HepG2 (cell line): ENCODE measurements around the gene P3H4. TPM values are rescaled to one million over a fixed set of nuclear protein-coding genes. Genes with fewer than 3 reads are reported as not detected.

Source experiments
- ATF3 ChIP-seq: sonication (generic); formaldehyde crosslinking; IDR thresholded peaks from 2 replicates; pipeline ENCODE4 v1.4.0; 2020; ENCODE audit warnings: missing genetic modification reagents
- BRCA1 ChIP-seq: sonication (generic); formaldehyde crosslinking; IDR thresholded peaks from 2 replicates; pipeline ENCODE4 v1.4.0; 2020; ENCODE audit warnings: missing genetic modification reagents
- FOSL2 ChIP-seq: sonication (generic); formaldehyde crosslinking; IDR thresholded peaks from 2 replicates; pipeline ENCODE4 v1.4.0; 2020; ENCODE audit warnings: missing genetic modification reagents
- FOXK1 ChIP-seq: sonication (generic); formaldehyde crosslinking; IDR thresholded peaks from 2 replicates; pipeline ENCODE4 v1.4.0; 2020; ENCODE audit warnings: low read depth, missing genetic modification reagents, borderline replicate concordance
- HOXA7 ChIP-seq: sonication (generic); formaldehyde crosslinking; IDR thresholded peaks from 2 replicates; pipeline ENCODE4 v1.8.1; 2022; ENCODE audit warnings: mild to moderate bottlenecking, missing genetic modification reagents, moderate library complexity
- MTA3 ChIP-seq: sonication (generic); formaldehyde crosslinking; IDR thresholded peaks from 2 replicates; pipeline ENCODE4 v1.4.0; 2020; ENCODE audit warnings: missing genetic modification reagents
- REST ChIP-seq, 2 experiments: IDR thresholded peaks; 2 replicates each; pipeline ENCODE4 v1.6.1; 2011 to 2012; ENCODE audit warnings: low read length in 2 of 2, borderline replicate concordance in 1 of 2, low read depth in 1 of 2, mild to moderate bottlenecking in 1 of 2, moderate library complexity in 1 of 2
- RORA ChIP-seq: sonication (generic); formaldehyde crosslinking; IDR thresholded peaks from 2 replicates; pipeline ENCODE4 v1.5.0; 2020; ENCODE audit warnings: mild to moderate bottlenecking, missing genetic modification reagents, moderate library complexity
- TBX3 ChIP-seq: fragments of 450-650 bp; IDR thresholded peaks from 2 replicates; pipeline ENCODE4 v1.6.1; 2017; ENCODE audit warnings: antibody characterized with exemption, mild to moderate bottlenecking, inconsistent platforms, borderline replicate concordance
- ZNF335 ChIP-seq: sonication (generic); formaldehyde crosslinking; IDR thresholded peaks from 2 replicates; pipeline ENCODE4 v1.4.0; 2020; ENCODE audit warnings: missing genetic modification reagents
- ZNF562 ChIP-seq: sonication (generic); formaldehyde crosslinking; IDR thresholded peaks from 2 replicates; pipeline ENCODE4 v1.8.0; 2022; ENCODE audit warnings: missing genetic modification reagents, borderline replicate concordance
- ZNF687 ChIP-seq: sonication (generic); formaldehyde crosslinking; IDR thresholded peaks from 2 replicates; pipeline ENCODE4 v1.5.1; 2020; ENCODE audit warnings: mild to moderate bottlenecking, missing genetic modification reagents, moderate library complexity
- ZNF883 ChIP-seq: sonication (generic); formaldehyde crosslinking; IDR thresholded peaks from 2 replicates; pipeline ENCODE4 v1.5.1; 2020; ENCODE audit warnings: mild to moderate bottlenecking, missing genetic modification reagents; ENCODE audit errors: not compliant biosample characterization
- polyA plus RNA-seq, 8 experiments: library from polyadenylated mRNA; depleted of rRNA in 3 of 8; stranded (reverse) in 7 of 8; unstranded in 1 of 8; fragments of >200 nt; fragmentation: Illumina TruSeq in 4 of 8; extraction: Trizol in 4 of 8; gene quantifications; 2 replicates each; pipeline versions ENCODE4 v1.2.1 to v1.2.3, GENCODE V29; 2011 to 2016; ENCODE audit warnings: low read depth in 4 of 8, missing spikeins in 1 of 8, mixed read lengths in 1 of 8; ENCODE audit not compliant: insufficient read depth in 1 of 8
- total RNA-seq, 5 experiments: library from RNA; depleted of rRNA; stranded (reverse); fragments of >200 nt; fragmentation: Illumina TruSeq; extraction: Trizol; gene quantifications; 2 replicates each; pipeline ENCODE4 v1.2.3, GENCODE V29; 2016; ENCODE audit warnings: low read depth in 1 of 5
- TF ChIP-seq, protein P1 (sequence below): sonication (generic); formaldehyde crosslinking; IDR thresholded peaks from 2 replicates; pipeline ENCODE4 v1.4.0; 2020; ENCODE audit warnings: missing genetic modification reagents, borderline replicate concordance

The P3H4 gene
- total and polyA plus RNA-seq, 2 of the 13 experiments (the other 11 are each of a cell fraction or from before 2014, with no cell fraction given): 37.1 to 50.6 TPM

- TF ChIP-seq ZNF687 (CRISPR knock-in tag): peak; percentile 89; the same call in 1 of the 2 replicates
- no peak for TF ChIP-seq HOXA7 (CRISPR knock-in tag)
- TF ChIP-seq ZNF562 (CRISPR knock-in tag): no peak
- no peak for TF ChIP-seq ATF3 (CRISPR knock-in tag)
- no peak for TF ChIP-seq TBX3
- no peak for TF ChIP-seq REST (IDR thresholded peaks at IDR 0.05; ENCODE audit: borderline replicate concordance in 1 of 2, low read depth in 1 of 2, low read length in 2 of 2)
- no peak for TF ChIP-seq RORA
- TF ChIP-seq BRCA1 (CRISPR knock-in tag): no peak
- TF ChIP-seq ZNF883 (CRISPR knock-in tag): peak; percentile 19
- TF ChIP-seq FOXK1 (CRISPR knock-in tag): no peak
- TF ChIP-seq ZNF335 (CRISPR knock-in tag): no peak
- no peak for TF ChIP-seq FOSL2 (CRISPR knock-in tag)
- TF ChIP-seq, protein P1, sequence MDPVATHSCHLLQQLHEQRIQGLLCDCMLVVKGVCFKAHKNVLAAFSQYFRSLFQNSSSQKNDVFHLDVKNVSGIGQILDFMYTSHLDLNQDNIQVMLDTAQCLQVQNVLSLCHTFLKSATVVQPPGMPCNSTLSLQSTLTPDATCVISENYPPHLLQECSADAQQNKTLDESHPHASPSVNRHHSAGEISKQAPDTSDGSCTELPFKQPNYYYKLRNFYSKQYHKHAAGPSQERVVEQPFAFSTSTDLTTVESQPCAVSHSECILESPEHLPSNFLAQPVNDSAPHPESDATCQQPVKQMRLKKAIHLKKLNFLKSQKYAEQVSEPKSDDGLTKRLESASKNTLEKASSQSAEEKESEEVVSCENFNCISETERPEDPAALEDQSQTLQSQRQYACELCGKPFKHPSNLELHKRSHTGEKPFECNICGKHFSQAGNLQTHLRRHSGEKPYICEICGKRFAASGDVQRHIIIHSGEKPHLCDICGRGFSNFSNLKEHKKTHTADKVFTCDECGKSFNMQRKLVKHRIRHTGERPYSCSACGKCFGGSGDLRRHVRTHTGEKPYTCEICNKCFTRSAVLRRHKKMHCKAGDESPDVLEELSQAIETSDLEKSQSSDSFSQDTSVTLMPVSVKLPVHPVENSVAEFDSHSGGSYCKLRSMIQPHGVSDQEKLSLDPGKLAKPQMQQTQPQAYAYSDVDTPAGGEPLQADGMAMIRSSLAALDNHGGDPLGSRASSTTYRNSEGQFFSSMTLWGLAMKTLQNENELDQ: no peak
- no peak for TF ChIP-seq MTA3
Observed at GRCh38 chr17:41785859-41786226, 25.9 kb downstream of the P3H4 start (continued).
